Endothelial cell of umbilical vein (primary cell): ENCODE data around the gene NMT2. TPM values are rescaled to one million over a fixed set of nuclear protein-coding genes. Genes with fewer than 3 reads are reported as not detected.

Experiments
- BruUV-seq: library from RNA; stranded (reverse); fragments of 400-500 nt; replicated peaks from 2 replicates; lab custom pipeline; 2021; lab: Mats Ljungman, UMichigan
- CTCF ChIA-PET: fragments of 300-600, 350-600 bp; sonication (Branson Sonifier 250); formaldehyde crosslinking; loops from one replicate; lab custom pipeline; 2021; ENCODE audit warnings: antibody characterized with exemption, inconsistent platforms; lab: Charles Lee
- POLR2A ChIA-PET: fragments of 300-600, 350-600 bp; sonication (Branson Sonifier 250); formaldehyde crosslinking; loops from one replicate; lab custom pipeline; 2021; ENCODE audit warnings: antibody characterized with exemption, inconsistent platforms; lab: Charles Lee
- DNase-seq: peaks from one replicate; pipeline ENCODE4 v3.0.0-alpha.2; 2011; ENCODE audit warnings: low read depth, low spot score
- FAIRE-seq: peaks from 2 replicates; lab custom pipeline; 2011; peaks lifted over from hg19 to GRCh38; lab: Jason Lieb, UNC
- H2AFZ ChIP-seq: 2 replicates; pipeline ENCODE4 v1.6.0; 2012; ENCODE audit warnings: low read depth, low read length, control low read depth, inconsistent platforms
- H3K27ac ChIP-seq: 2 replicates; pipeline ENCODE4 v1.5.1; 2011; ENCODE audit warnings: low read depth, mild to moderate bottlenecking, control low read depth, low read length, moderate library complexity; ENCODE audit not compliant: insufficient read depth
- H3K27me3 ChIP-seq, 2 experiments: 2 replicates each; pipeline versions ENCODE4 v1.6.0 to v1.6.1; 2011; ENCODE audit warnings: low read length in 2 of 2, mixed read lengths in 1 of 2; ENCODE audit not compliant: control insufficient read depth in 2 of 2, insufficient read depth in 2 of 2
- H3K36me3 ChIP-seq, 2 experiments: 2 replicates in 1 of 2; 3 replicates in 1 of 2; pipeline ENCODE4 v1.5.1; 2011; ENCODE audit warnings: low read length in 2 of 2, mild to moderate bottlenecking in 1 of 2, moderate library complexity in 1 of 2; ENCODE audit not compliant: control insufficient read depth in 2 of 2, insufficient read depth in 2 of 2; ENCODE audit errors: extremely low read depth in 1 of 2
- H3K4me1 ChIP-seq: 3 replicates; pipeline ENCODE4 v1.5.1; 2011; ENCODE audit warnings: mild to moderate bottlenecking, low read length; ENCODE audit not compliant: control insufficient read depth, insufficient read depth; ENCODE audit errors: extremely low read depth
- H3K4me2 ChIP-seq: 2 replicates; pipeline ENCODE4 v1.6.1; 2011; ENCODE audit warnings: low read length, control low read depth, mixed read lengths; ENCODE audit not compliant: insufficient read depth
- H3K4me3 ChIP-seq, 3 experiments: fragments of 200-600 bp in 1 of 3; sonication (generic), shearing (Covaris generic) in 1 of 3; replicated peaks in 1 of 3; 2 replicates each; pipeline ENCODE4 v1.5.1; 2011 to 2016; ENCODE audit warnings: control low read depth in 3 of 3, low read length in 3 of 3, mild to moderate bottlenecking in 2 of 3, inconsistent platforms in 1 of 3, low read depth in 1 of 3, moderate library complexity in 1 of 3; ENCODE audit not compliant: insufficient read depth in 1 of 3
- H3K79me2 ChIP-seq: 2 replicates; pipeline ENCODE4 v1.6.0; 2012; ENCODE audit warnings: low read length, inconsistent platforms; ENCODE audit not compliant: control insufficient read depth, insufficient read depth
- H3K9ac ChIP-seq: replicated peaks from 2 replicates; pipeline ENCODE3; 2011; ENCODE audit warnings: low read length, control low read depth; ENCODE audit not compliant: insufficient read depth; ENCODE audit errors: extremely low read depth
- H3K9me1 ChIP-seq: replicated peaks from 3 replicates; pipeline ENCODE4 v1.6.0; 2011; ENCODE audit warnings: mild to moderate bottlenecking, low read length; ENCODE audit not compliant: control insufficient read depth, insufficient read depth; ENCODE audit errors: extremely low read depth
- H3K9me3 ChIP-seq: replicated peaks from 2 replicates; pipeline ENCODE4 v1.5.1; 2012; ENCODE audit warnings: low read length, inconsistent platforms; ENCODE audit not compliant: control insufficient read depth, insufficient read depth
- H4K20me1 ChIP-seq: replicated peaks from 2 replicates; pipeline ENCODE3; 2011; ENCODE audit warnings: mild to moderate bottlenecking, low read length; ENCODE audit not compliant: control insufficient read depth, insufficient read depth; ENCODE audit errors: extremely low read depth
- EZH2 ChIP-seq: IDR thresholded peaks from 2 replicates; pipeline ENCODE4 v1.6.1; 2012; ENCODE audit warnings: borderline replicate concordance, low read depth, mild to moderate bottlenecking, moderate library complexity, low read length, inconsistent platforms; ENCODE audit not compliant: severe bottlenecking
- FOS ChIP-seq: IDR thresholded peaks from 2 replicates; pipeline ENCODE4 v1.6.1; 2011; ENCODE audit warnings: mild to moderate bottlenecking, low read length, moderate library complexity, borderline replicate concordance; ENCODE audit not compliant: insufficient read depth
- GATA2 ChIP-seq: IDR thresholded peaks from 2 replicates; pipeline ENCODE4 v1.7.0; 2011; ENCODE audit warnings: low read depth, mild to moderate bottlenecking, moderate library complexity, mixed read lengths, low read length; ENCODE audit not compliant: insufficient read length, insufficient read depth
- JUN ChIP-seq: IDR thresholded peaks from 2 replicates; pipeline ENCODE4 v1.6.1; 2011; ENCODE audit warnings: borderline replicate concordance, low read depth; ENCODE audit not compliant: insufficient read length, insufficient read depth
- MAX ChIP-seq: IDR thresholded peaks from 2 replicates; pipeline ENCODE4 v1.6.1; 2011; ENCODE audit not compliant: insufficient read depth, insufficient read length
- MYC ChIP-seq: IDR thresholded peaks from one replicate; pipeline ENCODE4 v1.6.1; 2011; ENCODE audit warnings: mild to moderate bottlenecking, low read depth, low read length
- POLR2A ChIP-seq: IDR thresholded peaks from 2 replicates; pipeline ENCODE4 v1.6.1; 2012; ENCODE audit warnings: low read depth, mild to moderate bottlenecking, control low read depth, low read length
- POLR2AphosphoS5 ChIP-seq: IDR thresholded peaks from 2 replicates; pipeline ENCODE4 v1.6.1; 2012; ENCODE audit warnings: low read depth, mild to moderate bottlenecking, control low read depth, low read length, moderate library complexity; ENCODE audit not compliant: insufficient read depth
- dilution Hi-C: fragments of 300-500 bp; cut with MboI; formaldehyde crosslinking; loops from one replicate; pipeline ENCODE4 v1.15.0; 2019; ENCODE audit warnings: low sequenced_read_pairs; ENCODE audit not compliant: extremely low pct_ligation_motif_present
- intact Hi-C: fragments of 100-400 bp; cut with micrococcal nuclease; formaldehyde crosslinking; loops from one replicate; pipeline ENCODE4 v1.10.0; 2022
- polyA plus RNA-seq, 4 experiments: library from polyadenylated mRNA; depleted of rRNA in 3 of 4; stranded (reverse) in 3 of 4; unstranded in 1 of 4; fragments of >200 nt; gene quantifications; 2 replicates each; pipeline versions ENCODE4 v1.2.1 to v1.2.3, GENCODE V29; 2011 to 2012; ENCODE audit warnings: missing spikeins in 1 of 4
- total RNA-seq: library from RNA; stranded (reverse); gene quantifications from 2 replicates; pipeline ENCODE4 v1.2.3, GENCODE V29; 2021
- TF ChIP-seq, protein P1 (sequence below), 2 donors: IDR thresholded peaks; 1 replicate in 1 of 2; 2 replicates in 1 of 2; pipeline ENCODE4 v1.5.1; 2011; ENCODE audit warnings: low read length in 2 of 2, mild to moderate bottlenecking in 2 of 2, moderate library complexity in 2 of 2, control low read depth in 1 of 2, inconsistent platforms in 1 of 2, low read depth in 1 of 2; ENCODE audit not compliant: insufficient read depth in 1 of 2; ENCODE audit errors: extremely low read depth in 1 of 2

Gene NMT2
- total and polyA plus RNA-seq, 2 donors (not counting 3 experiments of a cell fraction or from before 2014, with no cell fraction given) = 39.0 to 109 TPM

DNA sequence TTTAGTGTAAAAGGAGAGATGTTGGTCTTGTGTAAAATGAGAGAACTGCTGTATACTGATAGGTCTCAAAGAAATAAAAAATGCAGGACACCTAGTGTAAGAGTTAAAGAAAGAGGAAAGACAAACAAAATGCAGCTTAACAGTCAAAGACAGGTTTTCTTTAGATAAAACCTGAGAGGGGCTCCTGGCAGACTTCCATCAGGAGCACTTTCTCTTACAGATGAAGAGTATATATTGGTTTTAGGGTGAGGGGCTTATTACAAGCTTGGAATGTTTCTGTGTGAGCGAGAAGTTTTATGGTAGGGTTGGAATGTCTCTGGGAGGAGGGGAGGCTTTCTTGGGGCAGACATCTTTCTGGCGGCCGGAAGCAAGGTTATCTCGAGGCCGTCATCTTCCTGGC, 96.1 kb downstream of the NMT2 start:
- Histone ChIP-seq H3K27ac (no peak overlapping the region), H3K9me1 (no peaks in the 10 kb centered on the region), H3K27me3 (peaks cover 0 to 2% of the 10 kb centered on the region in 2 experiments), H3K79me2 (no peaks in the 10 kb centered on the region), H3K9me3 (no peaks in the 10 kb centered on the region), H3K4me1 (no peaks in the 10 kb centered on the region), H3K36me3 (no peaks in the 10 kb centered on the region), H3K9ac (no peak overlapping the region), H4K20me1 (no peaks in the 10 kb centered on the region), H3K4me2 (no peak overlapping the region), H2AFZ (no peak overlapping the region), H3K4me3 (no peak overlapping the region)
- intact Hi-C loops (no loop called here), dilution Hi-C loops (no loop called here)
- FAIRE-seq (no peak), DNase-seq (no peak)
- ChIA-PET CTCF (interaction anchor here (1.2 kb wide), 1 partner anchor 10 kb away, joined by 3 read pairs; no protein-coding TSS in a partner anchor), POLR2A (no interaction called here)
- no TSS peak for BruUV-seq
- TF ChIP-seq FOS (no peak), GATA2 (no peak), MYC (no peak), POLR2AphosphoS5 (no peak), JUN (no peak), MAX (no peak), POLR2A (no peak), EZH2 (no peak)
- TF ChIP-seq, protein P1, sequence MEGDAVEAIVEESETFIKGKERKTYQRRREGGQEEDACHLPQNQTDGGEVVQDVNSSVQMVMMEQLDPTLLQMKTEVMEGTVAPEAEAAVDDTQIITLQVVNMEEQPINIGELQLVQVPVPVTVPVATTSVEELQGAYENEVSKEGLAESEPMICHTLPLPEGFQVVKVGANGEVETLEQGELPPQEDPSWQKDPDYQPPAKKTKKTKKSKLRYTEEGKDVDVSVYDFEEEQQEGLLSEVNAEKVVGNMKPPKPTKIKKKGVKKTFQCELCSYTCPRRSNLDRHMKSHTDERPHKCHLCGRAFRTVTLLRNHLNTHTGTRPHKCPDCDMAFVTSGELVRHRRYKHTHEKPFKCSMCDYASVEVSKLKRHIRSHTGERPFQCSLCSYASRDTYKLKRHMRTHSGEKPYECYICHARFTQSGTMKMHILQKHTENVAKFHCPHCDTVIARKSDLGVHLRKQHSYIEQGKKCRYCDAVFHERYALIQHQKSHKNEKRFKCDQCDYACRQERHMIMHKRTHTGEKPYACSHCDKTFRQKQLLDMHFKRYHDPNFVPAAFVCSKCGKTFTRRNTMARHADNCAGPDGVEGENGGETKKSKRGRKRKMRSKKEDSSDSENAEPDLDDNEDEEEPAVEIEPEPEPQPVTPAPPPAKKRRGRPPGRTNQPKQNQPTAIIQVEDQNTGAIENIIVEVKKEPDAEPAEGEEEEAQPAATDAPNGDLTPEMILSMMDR (IDR thresholded peaks at IDR 0.05; ENCODE audit: extremely low read depth in 1 of 2, insufficient read depth in 1 of 2, low read depth in 1 of 2, low read length in 2 of 2) = no peak
